MM.1S (cell line): ENCODE results near the gene NOS2.

Source experiments
- EZH2 ChIP-seq: fragments of 300-600 bp; sonication (generic); optimal IDR thresholded peaks from 2 replicates; pipeline ENCODE3; 2017; ENCODE audit warnings: low read depth, mild to moderate bottlenecking, antibody characterized with exemption, low read length, mixed read lengths
- TF ChIP-seq, protein P1 (sequence below): fragments of 300-600 bp; sonication (generic); IDR thresholded peaks from 2 replicates; pipeline ENCODE4 v1.5.1; 2016; ENCODE audit warnings: antibody characterized with exemption, low read length, mixed read lengths

DNA sequence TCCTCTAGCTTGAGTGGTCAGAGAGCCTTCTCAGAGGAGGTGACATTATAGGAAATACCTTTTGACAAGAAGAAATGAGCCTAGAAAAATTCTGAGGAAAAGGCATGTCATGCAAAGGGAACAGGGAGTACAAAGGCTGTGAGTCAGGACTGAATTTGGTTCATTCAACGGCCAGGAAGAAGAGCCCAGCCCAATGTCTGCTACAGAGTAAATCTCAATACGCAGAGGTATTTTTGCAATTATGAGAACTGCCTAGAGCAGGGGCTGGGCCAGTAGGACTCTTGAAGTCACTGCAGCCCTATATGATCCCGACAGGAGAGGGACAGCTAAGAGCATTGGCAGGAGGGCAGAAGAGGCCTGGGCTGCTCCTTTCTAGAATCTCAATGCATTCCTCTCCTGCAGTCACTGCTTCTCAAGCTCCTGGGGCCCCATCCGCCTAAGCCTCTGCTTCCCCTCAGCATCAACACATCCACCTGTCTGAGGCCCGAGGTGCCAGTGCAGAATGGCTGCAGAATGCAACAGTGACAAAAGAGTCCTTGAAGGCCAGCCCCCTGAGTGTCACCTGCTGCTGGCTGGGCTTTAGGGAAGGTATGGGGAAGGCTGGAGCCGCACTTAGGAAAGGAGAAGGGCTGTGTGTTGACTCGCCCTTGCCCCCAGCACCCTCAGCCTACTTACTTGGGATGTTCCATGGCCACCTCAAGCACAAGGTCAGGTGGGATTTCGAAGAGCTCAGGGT is 20.1 kb downstream of the NOS2 start:
- TF ChIP-seq, protein P1, sequence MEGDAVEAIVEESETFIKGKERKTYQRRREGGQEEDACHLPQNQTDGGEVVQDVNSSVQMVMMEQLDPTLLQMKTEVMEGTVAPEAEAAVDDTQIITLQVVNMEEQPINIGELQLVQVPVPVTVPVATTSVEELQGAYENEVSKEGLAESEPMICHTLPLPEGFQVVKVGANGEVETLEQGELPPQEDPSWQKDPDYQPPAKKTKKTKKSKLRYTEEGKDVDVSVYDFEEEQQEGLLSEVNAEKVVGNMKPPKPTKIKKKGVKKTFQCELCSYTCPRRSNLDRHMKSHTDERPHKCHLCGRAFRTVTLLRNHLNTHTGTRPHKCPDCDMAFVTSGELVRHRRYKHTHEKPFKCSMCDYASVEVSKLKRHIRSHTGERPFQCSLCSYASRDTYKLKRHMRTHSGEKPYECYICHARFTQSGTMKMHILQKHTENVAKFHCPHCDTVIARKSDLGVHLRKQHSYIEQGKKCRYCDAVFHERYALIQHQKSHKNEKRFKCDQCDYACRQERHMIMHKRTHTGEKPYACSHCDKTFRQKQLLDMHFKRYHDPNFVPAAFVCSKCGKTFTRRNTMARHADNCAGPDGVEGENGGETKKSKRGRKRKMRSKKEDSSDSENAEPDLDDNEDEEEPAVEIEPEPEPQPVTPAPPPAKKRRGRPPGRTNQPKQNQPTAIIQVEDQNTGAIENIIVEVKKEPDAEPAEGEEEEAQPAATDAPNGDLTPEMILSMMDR: no peak
- no peak for TF ChIP-seq EZH2
